HG02678 (cell line): ENCODE measurements around the gene SBK3.
"Not testable (repeated sequence)": the region's sequence is repeated elsewhere in the genome, so short reads cannot be mapped to it uniquely, and the experiment has no call there.

Source experiments
- ATAC-seq: cut with Tn5 transposase; IDR thresholded peaks from one replicate; pipeline ENCODE4 v1.9.1; 2021; ENCODE audit warnings: mild to moderate bottlenecking, moderate library complexity; ENCODE audit not compliant: unreplicated experiment

Gene SBK3

DNA sequence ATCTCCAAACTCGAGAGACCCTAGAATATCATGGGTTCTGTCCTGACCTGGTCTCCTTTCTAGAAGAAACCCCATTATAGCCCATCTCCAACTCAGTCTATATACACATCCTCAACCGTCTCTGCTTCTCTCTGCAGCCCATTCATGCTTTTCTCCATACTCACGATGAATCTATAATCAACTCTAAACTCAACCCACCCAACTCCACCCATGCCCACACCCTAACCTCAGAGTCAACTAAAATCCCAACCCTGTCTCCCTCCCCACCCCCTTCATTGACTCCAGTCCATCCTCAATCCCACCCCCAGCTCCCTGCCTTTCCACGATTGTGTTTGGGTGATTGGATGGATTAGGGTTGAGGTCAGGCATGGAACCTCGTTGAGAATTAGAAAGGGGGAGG is 1.8 kb downstream of the SBK3 start:
- no peak for ATAC-seq

DNA sequence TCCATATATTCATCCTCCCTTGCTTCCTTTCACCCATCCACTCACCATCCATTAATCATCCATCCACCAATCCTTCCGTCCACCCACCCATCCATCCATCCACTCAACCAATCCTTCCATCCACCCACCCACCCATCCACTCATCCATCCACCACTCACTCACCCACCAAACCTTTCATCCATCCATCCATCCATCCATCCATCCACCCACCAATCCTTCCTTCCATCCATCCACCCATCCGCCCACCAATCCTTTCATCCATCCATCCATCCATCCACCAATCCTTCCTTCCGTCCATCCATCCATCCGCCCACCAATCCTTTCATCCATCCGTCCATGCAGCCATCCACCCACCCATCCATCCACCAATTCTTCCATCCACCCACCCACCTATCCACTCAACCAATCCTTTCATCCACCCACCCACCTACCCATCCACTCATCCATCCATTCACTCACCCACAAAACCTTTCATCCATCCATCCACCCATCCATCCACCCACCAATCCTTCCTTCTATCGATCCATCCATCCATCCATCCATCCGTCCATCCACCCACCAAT is 3.0 kb downstream of the SBK3 start:
- no peak for ATAC-seq

DNA sequence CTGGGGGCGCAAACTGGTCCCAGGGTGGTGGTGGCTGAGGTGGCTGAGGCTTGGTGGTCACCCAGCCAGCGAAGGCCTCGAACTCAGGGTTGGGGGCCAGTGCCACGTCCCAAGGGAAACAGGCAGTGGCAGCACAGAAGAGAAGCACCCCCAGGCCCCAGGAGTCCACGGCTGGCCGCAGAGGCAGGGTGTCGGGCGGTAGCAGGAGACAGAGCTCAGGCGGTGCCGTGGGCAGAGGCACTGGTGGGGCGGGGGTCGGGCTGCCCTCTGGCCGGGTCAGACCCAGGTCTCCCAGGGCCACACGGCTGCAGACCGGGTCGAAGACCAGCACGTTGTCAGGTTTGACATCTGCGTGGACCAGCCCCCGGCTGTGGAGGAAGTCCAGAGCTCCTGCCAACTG is 4.3 kb downstream of the SBK3 start:
- no peak for ATAC-seq

DNA sequence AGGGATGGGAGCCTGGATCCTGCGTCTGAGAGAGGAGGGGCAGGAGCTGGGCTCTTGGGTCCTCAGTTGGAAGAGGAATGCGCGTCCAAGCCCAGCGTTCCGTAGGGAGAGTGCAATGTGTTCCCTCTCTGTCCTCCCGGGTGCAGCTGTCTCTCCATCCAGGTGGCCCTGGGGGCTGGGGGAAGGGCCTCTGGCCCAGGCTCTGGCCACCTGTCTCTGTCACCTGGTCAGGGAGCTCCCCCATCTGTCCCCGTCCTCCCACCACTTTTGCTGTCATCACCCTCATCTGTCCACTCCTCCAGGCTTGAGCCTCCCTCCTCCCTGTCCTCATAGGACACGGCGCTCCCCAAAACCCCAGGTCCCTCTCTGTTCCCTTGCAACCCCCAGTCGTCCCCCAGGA is 4.7 kb downstream of the SBK3 start:
- ATAC-seq, result no peak

DNA sequence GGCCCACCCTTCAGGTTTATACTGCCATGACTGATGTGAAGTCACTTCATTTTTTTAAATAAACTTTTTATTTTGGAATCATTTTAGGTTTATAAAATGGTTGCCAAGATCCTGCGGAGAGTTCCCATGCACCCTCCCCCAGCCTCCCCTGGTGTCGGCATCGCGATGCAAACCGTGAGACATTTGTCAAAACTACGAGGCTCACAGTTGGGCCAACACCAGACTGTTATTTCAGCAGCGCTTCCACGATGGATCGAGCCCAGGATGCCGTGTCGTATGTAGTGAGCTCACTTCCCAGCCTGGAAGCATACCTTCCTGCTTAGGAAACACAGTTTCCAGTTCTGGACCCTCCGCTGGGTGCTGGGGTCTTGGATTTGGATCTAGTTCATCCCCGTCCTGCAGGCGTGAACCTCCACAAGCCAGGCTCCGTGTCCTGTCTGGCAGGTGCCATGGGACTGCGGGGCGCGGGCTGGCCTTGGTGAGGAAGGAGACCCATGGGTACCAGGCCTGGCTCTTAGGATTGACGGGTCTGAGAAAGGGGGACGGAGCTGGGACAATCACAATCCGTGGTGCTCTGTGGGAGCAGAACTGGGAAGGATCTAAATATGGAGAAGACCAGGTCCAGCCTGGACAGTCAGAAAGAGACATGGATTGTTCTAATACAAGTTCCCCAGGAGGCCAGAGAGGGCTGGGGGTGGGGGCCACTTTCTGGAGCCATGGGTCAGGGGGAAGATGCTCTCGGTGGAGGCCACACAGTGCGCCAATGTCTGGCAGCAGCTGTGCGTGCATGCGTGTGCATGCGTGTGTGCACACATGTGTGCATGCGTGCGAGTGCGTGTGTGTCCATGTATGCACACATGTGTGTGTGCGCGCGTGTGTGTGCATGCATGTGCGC is 6.0 kb downstream of the SBK3 start:
- ATAC-seq, result no peak

DNA sequence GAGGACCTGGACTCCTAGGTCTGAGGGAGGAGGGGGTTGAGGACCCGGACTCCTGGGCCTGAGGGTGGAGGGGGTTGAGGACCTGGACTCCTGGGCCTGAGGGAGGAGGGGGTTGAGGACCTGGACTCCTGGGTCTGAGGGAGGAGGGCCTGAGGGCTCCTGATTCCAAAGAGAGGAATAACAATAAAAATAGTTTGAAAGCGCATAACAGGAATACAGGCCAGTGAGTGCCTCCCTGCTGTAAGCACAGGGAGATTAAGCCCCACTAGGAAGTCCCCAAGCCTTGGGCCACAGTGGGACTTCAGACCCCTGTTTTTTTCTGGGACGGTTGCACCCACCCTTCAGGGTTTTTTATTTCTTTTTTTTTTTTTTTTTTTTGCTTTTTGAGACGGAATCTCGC is 7.2 kb downstream of the SBK3 start:
- ATAC-seq, result no peak

DNA sequence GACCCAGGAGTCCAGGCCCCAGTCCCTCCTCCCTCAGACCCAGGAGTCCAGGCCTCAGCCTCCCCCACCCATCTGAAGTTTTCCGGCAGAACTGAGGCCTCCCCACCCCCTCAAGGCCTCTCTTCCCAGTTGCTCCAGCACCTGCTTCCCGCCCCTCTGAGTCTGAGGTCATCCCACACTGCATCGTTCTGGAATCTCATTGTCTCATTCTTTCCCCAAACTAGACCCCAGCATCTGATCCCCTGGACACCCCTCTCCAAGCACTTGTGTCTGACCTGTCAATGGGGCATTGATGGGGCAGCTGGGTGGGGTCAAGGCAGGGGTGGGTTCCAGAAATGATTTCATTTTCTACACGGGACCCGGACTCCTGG is 7.6 kb downstream of the SBK3 start:
- no peak for ATAC-seq

DNA sequence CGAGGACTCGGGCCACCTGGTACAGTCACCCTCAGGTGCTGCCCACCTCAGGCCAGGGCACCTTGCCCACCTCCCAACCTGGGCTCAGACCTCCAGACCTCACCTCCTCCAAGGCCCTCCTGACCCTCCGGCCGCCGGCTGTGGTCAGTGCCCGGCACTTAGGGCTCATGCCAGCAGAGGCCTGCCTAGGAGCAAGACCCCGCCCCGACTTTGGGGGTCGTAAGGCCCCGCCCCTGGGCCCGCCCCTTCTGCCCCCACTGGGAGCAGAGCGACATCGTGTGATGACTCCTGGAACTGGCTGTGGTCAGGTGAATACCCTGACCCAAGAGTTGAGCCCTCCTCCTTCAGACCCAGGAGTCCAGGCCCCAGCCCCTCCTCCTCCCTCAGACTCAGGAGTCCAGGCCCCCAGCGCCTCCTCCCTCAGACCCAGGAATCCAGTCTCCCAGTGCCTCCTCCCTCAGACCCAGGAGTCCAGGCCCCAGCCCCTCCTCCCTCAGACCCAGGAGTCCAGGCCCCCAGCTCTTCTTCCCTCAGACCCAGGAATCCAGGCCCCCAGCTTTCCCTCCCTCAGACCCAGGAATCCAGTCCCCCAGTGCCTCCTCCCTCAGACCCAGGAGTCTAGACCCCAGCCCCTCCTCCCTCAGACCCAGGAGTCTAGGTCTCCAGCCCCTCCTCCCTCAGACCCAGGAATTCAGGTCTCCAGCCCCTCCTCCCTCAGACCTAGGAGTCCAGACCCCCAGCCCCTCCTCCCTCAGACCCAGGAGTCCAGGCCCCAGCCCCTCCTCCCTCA is 8.2 kb downstream of the SBK3 start, which contains the start of gene SBK2:
SBK2 (minus strand) TSS at position 183 of the 790 bp plus-strand sequence. CDS start 839 bp downstream, outside the sequence.
- ATAC-seq, result no peak

DNA sequence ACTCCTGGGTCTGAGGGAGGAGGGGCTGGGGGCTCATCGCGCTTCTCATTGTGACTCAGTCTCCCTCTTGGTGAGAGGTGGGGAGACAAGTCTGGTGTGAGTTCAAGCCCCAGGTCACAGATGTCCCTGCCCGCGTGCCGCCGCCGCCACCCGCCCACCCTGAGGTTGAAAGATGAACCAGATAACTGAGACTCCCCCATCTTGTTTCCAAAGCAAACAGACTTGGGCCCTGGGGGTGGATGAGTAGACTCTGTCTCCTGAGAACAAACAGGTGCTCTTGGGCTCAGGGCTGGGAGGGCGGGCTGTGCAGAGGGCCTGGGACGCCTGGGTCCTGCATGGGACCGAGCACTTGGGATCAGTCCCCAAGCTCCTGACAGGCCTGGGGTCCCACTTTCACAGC is 9.0 kb downstream of the SBK3 start:
- ATAC-seq, result no peak

DNA sequence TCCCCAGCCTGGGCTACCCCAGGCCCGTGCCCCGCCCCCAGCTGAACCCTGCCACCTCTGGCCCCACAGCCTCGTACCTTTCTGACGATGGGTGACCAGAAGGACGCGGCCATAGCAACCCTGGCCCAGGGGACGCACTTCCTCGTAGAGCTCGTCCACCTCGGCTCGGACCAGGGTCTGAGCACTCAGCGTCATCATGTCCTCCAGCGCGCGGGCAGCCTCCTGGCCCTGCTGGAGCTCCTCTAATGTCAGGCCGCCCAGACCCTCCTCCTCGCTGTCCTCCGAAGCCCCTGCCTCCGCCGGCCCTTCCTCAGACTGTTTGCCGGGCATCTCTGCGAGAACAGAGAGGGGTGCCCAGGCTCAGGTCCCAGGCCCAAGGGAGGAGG is 9.4 kb downstream of the SBK3 start:
- no peak for ATAC-seq

DNA sequence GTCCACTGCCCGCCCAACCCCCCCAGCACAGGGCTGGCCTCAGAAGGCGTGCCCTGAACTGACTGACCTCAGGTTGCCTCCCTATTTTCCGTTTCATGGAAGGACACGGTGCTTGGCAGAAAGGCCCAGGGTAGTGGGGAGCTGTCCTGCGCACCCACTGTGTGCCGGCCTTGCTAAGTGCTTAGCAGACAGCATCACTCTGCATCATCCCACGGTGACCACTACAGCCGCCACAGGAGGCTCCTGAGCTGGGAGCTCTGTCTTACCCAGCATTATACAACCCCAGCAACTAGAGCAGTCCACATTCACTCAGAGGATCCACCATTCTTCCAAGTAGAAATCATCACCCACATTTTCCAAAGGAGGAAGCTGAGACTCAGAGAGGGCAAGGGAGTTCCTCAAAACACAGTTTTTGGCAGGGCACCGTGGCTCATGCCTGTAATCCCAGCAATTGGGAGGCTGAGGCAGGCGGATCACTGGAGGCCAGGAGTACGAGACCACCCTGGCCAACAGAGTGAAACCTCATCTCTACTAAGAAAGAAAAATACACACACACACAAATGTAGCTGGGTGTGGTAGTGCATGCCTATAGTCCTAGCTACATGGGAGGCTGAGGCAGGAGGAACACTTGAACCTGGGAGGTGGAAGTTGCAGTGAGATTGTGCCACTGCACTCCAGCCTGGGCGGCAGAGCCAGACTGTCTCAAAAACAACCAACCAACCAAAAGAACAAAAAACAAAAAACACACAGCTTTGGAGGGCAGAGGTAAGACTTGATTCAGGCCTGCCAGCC is 10.0 kb downstream of the SBK3 start:
- no peak for ATAC-seq

DNA sequence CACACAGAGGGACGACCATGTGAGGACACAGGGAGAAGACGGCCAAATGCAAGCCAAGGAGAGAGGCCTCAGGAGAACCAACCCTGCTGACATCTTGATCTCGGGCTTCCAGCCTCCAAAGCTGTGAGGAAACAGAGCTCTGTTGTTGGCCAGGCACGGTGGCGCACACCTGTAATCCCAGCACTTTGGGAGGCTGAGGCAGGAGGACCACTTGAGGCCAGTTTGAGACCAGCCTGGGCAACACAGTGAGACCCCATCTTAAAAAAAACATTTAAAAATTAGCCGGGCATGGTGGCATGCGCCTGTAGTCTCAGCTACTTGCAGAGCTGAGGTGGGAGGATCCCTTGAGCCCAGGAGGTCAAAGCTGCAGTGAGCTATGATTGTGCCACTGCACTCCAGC is 11.1 kb downstream of the SBK3 start:
- not testable (repeated sequence) for ATAC-seq

DNA sequence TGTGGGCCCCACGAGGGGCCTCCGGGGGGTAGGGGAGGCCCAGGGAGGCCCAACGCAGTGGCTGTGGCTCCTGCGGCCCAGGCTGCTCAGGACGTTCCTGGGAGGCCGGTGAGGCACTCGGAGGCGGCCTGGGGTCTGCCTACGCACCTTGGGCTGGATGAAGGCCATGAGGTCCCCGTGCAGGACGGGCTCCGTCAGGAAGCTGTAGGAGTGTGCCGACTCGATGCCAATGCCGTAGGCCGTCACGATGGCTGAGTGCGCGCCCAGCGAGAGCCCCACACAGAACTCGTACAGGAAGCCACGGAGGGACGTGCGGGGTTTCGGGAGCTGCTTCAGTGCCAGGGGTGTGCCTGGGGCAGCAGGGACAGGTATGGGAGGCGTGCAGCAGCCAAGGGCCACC is 14.3 kb downstream of the SBK3 start:
- ATAC-seq, result no peak

DNA sequence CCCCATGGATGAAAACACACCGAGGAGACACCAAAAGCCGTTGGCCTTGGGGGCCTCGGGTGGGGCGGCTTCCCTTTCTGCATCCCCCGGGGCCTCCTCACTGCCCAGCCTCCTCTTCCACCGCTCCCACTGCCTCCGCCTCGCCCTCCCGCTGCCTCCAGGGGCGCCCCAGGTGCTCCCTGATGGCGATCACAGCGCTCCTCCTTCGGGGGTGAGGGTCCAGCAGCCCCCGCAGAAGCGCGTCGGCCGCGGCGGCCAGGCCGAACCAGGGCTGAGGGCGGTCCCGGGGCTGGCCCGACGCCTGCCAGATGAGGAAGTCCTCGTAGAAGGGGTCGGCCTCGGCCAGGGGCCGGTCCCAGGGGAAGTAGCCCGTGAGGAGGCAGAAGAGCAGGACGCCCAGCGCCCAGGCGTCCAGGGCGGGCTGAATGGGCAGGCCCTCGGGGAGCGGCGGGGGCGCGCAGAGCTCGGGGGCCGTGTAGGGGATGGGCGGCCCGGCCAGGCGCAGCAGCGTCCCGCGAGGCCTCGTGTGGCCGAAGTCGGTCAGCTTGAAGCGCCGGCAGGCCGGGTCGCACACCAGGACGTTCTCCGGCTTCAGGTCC is 15.6 kb downstream of the SBK3 start:
- ATAC-seq, result no peak

DNA sequence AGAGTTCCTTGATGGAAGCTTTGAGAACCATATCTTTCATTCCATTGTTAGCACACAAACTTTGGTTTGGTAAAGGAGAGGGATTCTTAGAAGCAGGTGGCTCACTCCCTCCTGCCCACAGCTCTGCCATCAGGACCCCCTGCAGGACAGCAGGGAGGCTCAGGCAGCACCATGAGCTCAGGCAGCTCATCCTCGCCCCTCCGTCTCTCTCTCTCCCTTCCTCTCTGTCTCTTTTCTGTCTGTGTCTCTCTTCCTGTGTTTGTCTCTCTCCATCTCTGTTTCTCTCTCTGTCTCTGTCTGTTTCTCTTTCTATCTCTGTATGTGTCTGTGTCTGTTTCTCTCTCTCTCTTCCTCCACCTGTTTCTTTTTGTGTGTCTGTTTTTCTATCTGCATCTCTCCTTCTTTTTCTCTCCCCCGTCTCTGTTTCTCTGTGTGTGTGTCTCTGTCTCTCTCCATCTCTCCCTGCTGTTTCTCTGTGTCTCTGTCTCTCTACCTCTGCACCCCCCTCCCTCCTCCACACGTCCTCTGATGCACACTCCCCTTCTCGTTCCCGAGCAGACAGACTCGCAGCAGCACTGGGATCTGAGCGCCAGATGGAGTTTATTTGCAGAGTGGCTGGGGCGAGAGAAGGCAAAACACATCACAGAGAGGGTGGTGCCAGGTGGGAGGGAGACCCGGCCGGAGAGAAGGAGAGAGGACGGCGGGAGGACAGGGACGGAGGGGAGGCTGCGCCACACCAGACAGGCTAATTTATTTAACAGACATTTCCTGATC is 17.1 kb downstream of the SBK3 start:
- ATAC-seq, result no peak

DNA sequence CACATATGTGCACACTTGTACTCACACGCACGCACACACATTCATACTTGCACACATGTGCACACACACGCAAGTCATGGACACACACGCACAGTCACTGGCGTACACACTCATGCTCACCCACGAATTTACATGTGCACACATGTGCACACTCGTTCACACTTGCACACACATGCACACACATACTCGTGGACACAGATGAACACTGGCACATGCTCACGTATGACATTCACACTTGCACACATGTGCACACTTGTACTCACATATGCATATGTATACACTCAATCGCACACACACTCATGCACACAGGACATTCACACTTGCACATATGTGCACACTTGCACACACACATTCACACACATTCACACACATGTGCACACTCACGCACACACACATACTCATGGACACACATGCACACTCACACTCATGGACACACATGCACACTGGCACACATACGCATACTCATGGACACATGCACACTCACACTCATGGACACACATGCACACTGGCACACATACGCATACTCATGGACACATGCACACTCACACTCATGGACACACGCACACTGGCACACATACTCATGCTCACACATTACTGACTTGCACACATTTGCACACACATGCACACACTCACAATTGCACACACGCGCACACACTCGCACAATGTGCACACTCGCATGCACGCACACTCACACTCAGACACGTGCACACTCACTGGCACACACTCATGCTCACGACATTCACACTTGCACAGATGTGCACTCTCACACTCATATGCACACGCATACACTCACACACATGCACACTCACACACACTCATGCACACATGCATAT is 17.9 kb downstream of the SBK3 start:
- ATAC-seq, result no peak

DNA sequence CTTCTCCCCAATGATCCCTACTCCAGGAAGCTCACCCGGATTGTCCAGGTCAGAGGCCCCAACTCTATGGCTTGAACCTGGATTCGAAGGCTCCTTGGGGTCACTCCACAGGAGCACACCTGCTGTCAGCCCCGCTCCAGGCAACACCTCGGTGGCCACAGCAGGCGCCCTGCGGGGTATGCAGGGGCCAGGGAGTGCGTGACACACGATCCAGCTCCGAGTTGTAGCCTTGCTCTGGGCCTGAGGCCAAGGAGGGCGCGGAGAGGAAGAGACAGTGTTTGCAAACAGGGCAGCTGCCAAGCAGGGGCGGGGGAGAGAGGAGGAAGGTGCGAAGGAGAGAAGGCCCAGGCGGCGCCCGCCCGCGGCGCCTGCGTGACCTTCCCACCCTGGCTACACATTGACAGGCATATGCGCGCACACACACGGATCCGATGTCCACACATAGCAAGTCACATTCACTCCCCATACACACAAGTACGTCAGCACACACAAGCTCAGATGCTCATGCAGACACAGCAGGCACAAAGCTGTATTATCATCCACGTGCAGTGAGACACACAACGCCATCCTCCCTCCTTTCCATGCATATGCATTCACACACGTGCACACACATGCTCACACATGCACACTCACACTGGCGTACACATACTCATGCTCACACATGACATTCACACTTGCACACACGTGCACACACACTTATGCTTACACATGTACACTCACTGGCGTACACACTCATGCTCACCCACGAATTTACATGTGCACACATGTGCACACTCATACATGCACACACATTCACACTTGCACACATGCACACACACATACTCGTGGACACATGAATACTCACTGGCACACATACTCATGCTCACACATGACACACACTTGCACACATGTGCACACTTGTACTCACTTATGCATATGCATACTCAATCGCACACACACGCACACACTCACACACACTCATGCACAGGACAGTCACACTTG is 18.8 kb downstream of the SBK3 start:
- no peak for ATAC-seq
